ENCODE measurements around the gene TLL1. TPM values are rescaled to one million over a fixed set of nuclear protein-coding genes. Genes with fewer than 3 reads are reported as not detected.

TLL1 gene
- total RNA-seq, 1 experiment from 2014 or later: 0.41 TPM

GRCh38 chr4:165926307-165926706, 53.3 kb downstream of the TLL1 start:
- DNase-seq (ENCODE audit: low read depth, low spot score) (no peak), ATAC-seq (no peak)
- Histone ChIP-seq H3K9me3 (ENCODE audit: control insufficient read depth, insufficient read depth, low read depth, low read length) (no peaks in the 10 kb centered on the region), H3K27ac (ENCODE audit: low read length) (no peak overlapping the region), H3K4me1 (ENCODE audit: control insufficient read depth, insufficient read depth, low read length) (no peaks in the 10 kb centered on the region), H3K27me3 (ENCODE audit: control insufficient read depth, insufficient read depth, low read length) (no peaks in the 10 kb centered on the region), H3K4me3 (ENCODE audit: low read depth in 2 of 2, low read length in 2 of 2) (no peak overlapping the region), H3K36me3 (ENCODE audit: control insufficient read depth, insufficient read depth, low read length) (no peaks in the 10 kb centered on the region)
- TF ChIP-seq SIN3A (IDR thresholded peaks at IDR 0.05; ENCODE audit: borderline replicate concordance, insufficient read depth, low read depth, low read length) (no peak), CTCF (IDR thresholded peaks at IDR 0.05) (no peak), TCF7L2 (IDR thresholded peaks at IDR 0.05; ENCODE audit: low read depth, low read length) (no peak), POLR2AphosphoS5 (IDR thresholded peaks at IDR 0.05; ENCODE audit: low read depth, low read length) (no peak), REST (IDR thresholded peaks at IDR 0.05; ENCODE audit: insufficient read depth in 1 of 2, low read depth in 2 of 2, low read length in 1 of 2) (no peak)
- in situ Hi-C loops (cut with HindIII; ENCODE audit: low pct_unique_long_range_greater_than_20kb, low sequenced_read_pairs) (no loop called here), intact Hi-C loops (cut with micrococcal nuclease; ENCODE audit: unreplicated experiment) (no loop called here)
- BruUV-seq (replicated peaks): no TSS peak
- ChIA-PET CTCF (no interaction called here), POLR2A (no interaction called here)

GRCh38 chr4:165927366-165927765, 54.3 kb downstream of the TLL1 start:
- TF ChIP-seq TCF7L2 (IDR thresholded peaks at IDR 0.05; ENCODE audit: low read depth, low read length) (no peak), CTCF (IDR thresholded peaks at IDR 0.05) (no peak), REST (IDR thresholded peaks at IDR 0.05; ENCODE audit: insufficient read depth in 1 of 2, low read depth in 2 of 2, low read length in 1 of 2) (no peak), POLR2AphosphoS5 (IDR thresholded peaks at IDR 0.05; ENCODE audit: low read depth, low read length) (no peak), SIN3A (IDR thresholded peaks at IDR 0.05; ENCODE audit: borderline replicate concordance, insufficient read depth, low read depth, low read length) (no peak)
- Histone ChIP-seq H3K4me1 (ENCODE audit: control insufficient read depth, insufficient read depth, low read length) (no peaks in the 10 kb centered on the region), H3K27me3 (ENCODE audit: control insufficient read depth, insufficient read depth, low read length) (no peaks in the 10 kb centered on the region), H3K9me3 (ENCODE audit: control insufficient read depth, insufficient read depth, low read depth, low read length) (no peaks in the 10 kb centered on the region), H3K27ac (ENCODE audit: low read length) (no peak overlapping the region), H3K4me3 (ENCODE audit: low read depth in 2 of 2, low read length in 2 of 2) (no peak overlapping the region), H3K36me3 (ENCODE audit: control insufficient read depth, insufficient read depth, low read length) (no peaks in the 10 kb centered on the region)
- ATAC-seq (no peak), DNase-seq (ENCODE audit: low read depth, low spot score) (no peak)
- CTCF ChIA-PET: no interaction called here
- intact Hi-C loops (cut with micrococcal nuclease; ENCODE audit: unreplicated experiment) (no loop called here), in situ Hi-C loops (cut with HindIII; ENCODE audit: low pct_unique_long_range_greater_than_20kb, low sequenced_read_pairs) (no loop called here)
- POLR2A ChIA-PET: no interaction called here
- BruUV-seq (replicated peaks): no TSS peak

Measured in Panc1 (cell line).